GM04504 (cell line): ENCODE data around the gene PTPN3.

Experiments
- DNase-seq: peaks from one replicate; pipeline ENCODE4 v3.0.0-alpha.2; 2012; ENCODE audit warnings: low read depth

The PTPN3 gene

DNA sequence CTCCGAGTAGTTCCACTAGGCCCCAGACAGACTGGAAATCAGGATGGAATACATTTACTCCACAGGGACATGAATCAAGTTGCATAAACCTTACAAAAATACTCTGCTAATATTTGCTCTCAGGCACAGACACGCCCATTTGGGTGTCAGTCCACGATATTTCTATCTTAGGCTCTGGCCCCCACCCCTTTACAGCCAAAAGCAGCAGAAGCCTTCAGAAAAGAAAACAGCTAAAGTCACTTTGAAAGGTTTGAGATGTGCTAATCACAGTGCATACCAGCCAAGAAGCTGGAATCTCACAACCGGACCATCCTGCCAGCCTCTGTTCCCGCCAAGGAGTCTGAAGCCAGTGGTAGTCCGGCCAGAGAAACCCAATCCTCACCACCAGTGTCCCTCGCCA is 22.6 kb downstream of the PTPN3 start:
- DNase-seq = no peak

DNA sequence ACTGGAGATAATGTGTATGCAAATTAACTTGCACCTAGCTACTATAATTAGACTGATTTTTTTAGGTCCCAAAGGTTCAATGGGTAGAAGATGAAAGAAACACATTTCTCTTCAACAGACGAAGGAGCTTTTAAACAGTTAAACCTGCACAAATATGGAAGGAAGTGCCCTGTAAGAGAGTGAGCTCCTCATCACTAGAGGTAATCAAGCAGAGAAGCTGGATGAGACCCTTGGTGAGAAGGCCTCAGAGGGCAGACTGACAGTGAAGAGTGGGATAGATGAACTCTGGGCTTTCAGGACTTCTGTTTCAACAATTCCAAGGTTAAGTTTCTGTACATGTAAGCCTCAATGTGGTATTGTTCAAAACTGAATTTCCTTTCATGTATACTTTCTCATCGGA is 23.2 kb downstream of the PTPN3 start:
- DNase-seq = no peak

DNA sequence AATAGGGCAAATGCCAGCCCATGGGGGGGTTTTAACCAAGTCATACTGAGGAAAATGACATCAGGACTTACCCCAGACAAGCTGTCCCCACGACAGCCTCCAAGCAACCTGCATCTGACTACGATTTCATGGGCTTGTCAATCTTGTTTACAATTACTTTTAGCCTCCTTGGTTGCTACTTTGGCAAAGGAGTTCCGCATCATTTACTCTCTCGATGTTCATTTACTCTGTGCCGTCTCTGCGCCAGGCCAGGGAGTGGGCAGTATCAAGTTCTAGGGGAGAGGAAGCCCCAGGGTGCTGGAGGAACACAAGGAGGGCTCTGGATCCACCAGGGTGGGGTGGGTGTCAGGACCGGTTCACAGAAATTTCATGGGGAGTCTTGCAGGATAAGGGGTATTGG is 23.9 kb downstream of the PTPN3 start:
- DNase-seq = no peak

DNA sequence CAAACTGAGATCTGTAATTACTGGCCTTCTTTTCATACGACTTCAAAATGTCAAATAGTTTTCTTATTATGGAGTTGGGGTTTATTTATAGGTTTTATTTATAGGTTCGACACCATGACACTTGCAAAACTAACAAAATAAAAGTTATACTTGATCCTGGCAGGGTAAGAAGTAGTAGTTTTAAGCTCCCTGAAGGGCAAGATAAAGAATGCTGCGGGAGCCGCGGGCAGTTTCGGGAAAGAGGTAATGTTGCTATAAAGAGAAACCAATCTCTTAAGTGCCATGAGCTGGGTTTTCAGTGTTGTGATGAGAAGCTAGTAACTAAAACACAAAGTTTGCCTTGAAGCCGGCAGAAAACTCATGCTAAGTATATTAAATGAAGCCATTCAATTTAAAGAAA is 24.8 kb downstream of the PTPN3 start:
- DNase-seq = no peak

DNA sequence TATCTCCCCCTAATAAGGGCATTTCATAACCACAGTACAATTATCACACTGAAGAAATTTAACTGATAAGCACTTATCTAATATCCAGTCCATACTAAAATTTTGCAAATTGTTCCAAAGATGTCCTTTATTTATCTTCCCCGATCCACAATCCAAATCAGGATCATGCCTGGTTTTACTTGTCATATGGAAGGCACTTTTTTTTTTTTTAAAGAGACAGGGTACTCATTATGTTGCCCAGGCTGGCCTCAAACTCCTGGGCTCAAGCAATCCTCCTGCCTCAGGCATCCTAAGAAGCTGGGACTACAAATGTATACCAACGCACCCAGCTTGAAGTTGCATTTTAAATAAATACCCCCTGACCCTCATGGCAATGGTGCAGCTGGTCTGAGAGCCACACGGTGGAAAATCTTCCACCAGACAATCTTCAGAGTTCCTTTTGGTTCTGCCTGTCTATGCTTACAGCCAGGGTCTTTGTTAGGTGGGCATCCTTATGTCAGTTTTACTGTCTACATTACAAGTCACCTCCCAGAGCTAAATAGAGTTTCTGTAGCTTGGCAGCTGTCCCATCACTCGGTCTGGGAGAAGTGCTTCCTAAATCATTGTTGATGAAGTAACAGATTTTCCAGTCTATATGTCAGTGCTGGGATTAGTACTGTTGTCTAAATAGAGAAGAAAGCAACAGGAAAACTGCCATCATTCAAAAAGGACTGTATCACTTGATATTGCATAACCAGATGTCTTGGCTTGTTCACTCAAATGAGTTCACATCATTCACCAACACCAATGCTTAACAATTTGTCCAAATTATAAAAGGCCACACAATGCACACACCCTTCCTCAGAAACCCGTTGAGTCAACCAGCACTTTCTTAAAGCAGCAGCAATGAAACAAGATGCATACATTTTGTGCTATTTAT is 26.4 kb downstream of the PTPN3 start:
- no peak for DNase-seq

DNA sequence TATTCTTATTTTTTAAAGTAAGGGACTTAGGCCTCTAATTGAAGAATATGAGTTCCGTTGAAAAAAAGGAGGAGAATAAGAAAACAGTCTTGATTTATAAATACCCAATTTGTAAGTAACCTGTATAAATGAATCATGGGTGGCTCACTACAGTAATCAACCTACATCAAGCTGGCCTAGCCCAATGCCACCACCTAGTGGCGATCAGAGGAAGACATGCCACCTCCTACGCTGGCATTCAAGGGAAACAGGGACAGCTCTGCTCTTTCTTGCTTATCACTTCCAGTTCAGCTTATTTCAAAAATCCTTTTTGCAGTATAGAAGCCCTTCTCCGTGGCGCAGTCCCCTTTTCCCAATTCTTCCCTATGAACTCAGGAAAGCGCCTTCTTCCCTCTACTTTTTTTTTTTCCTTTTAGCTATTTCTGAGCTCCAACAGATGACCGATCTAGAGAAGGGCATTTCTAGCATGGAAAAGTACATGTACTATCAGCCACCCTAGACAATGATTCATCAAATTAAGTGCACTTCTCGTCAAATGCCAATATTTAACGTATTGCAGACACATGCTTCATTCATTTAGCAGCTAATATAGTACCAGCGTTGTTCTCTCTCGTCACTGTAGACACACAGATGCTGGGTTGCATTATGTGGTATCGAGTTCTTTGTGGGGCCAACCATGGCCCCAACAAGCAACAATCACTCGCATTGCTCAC is 28.3 kb downstream of the PTPN3 start:
- DNase-seq = peak; percentile 24

DNA sequence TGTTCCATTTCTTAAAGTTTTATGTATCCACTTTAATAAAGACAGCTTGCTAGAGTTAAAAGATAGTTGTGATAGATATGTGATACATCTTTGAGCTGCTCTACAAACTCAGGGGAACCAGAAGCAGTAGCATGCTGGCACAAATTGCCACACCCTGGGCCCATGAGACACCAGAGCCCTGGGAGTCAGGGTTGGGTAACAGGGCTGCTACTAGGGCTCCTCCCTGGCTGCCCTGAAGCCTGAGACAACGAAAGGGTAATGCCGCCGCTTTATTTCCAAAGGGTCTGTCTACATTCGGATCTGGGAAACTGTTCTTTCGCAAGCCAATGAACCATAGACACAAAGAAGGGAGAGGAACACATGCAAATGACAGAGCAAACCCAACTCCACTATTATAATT is 29.2 kb downstream of the PTPN3 start:
- no peak for DNase-seq

DNA sequence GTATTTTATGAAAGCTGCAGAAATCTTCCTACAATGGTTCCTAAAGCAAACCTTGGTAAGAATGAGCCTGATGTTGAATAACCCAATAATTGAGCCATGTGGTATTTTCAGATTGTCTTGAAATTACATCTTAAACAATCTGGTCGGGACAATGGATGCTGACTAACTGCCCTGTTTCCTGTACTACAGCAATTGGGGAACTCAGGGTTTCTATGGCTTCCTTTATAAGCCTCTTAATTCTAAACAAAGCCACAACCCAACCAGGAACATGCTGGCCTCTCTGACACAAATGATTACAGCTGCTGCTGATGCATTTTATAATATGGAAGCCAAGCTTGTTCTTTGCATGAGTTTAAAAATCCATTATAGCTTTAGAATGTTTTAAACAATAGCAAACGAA is 30.2 kb downstream of the PTPN3 start:
- no peak for DNase-seq

DNA sequence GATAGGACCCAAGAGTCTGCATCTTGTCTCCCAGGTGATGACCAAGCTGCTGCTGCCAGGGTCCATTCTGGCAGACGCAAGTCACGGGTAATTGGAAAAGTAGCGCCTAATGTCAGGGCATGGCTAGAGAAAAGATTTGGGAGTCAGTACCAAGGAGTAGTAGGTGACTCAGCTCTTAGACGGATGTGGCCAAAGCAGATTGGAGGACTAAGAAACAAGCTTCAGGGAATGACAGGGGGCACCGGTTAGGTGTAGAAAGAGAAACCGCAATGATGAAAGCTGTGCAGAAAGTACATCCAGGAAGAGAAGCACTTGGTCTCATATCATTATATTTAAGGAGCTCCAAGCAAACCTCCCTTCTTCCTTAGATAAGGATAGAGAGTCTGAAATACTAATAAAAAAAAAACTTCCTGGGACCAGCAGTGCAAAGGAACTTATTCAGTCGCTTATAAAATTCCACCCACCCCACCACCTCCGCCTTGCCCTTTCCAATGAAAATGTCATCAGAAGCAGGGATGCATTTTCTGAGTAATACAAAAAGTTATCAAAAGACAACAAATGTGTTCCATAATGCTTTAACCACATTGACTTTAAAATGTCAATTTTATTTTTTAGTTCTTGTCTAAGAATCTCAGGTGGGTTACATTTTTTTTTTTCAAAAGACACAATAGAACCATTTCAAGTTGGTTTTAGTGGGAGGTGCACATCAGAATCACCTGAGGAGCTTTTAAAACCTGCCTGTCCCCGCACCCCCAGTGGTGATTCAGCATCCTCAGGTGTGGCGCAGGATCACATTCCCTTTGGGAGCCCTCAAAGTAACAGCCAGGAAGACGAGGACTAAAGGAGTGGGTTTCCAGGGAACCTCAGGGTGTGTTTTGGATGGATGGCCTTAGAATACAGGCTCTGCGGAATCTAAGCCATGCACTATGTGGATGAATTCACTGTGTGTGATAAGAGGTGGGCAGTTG is 31.2 kb downstream of the PTPN3 start:
- DNase-seq = no peak

DNA sequence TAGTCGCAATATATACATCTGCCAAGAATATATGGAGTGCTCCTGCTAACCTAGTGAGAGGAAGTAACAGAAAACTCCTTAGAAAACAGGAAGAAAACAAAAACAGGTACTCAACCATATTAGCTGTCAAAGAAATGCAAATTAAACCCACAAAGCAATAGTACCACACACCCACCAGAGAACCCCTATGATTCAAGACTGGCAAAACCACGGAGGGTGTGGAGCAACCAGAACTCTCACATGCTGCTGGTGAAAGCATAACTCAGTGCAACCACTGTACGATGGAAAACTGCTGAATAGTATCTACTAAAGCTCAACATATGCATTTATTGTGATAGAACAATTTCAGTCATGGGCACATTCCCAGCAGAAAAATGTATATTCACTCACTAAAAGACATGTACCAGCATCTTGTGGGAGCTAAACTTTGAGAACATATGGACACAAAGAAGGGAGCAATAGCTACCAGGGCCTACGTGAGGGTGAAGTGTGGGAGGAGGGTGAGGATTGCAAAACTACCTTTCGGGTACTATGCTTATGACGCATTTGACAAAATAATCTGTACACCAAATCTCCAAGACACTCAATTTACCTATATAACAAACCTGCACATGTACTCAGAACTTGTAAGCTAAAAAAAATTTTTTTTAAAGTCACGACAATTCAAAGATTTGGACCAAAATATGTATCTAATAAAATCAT is 34.0 kb downstream of the PTPN3 start:
- DNase-seq = no peak

DNA sequence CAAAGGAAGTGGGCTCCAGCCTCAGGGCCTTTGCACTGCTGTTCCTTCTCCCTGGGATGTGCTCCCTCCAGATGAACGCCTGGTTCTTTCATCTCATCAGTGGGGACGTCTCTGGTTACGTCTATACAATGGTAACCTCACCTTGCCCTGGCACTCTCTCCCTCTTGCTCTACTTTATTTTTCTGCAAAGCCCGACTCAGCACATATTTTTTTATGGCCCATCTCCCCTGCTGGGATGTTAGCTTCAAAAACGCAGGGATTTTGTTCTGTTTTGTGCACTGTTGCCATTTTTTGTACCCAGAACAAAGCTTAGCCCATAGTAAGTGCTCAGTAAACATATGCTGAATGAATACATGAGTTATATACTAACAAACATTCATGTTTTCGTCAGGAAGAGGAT is 37.5 kb downstream of the PTPN3 start:
- no peak for DNase-seq

DNA sequence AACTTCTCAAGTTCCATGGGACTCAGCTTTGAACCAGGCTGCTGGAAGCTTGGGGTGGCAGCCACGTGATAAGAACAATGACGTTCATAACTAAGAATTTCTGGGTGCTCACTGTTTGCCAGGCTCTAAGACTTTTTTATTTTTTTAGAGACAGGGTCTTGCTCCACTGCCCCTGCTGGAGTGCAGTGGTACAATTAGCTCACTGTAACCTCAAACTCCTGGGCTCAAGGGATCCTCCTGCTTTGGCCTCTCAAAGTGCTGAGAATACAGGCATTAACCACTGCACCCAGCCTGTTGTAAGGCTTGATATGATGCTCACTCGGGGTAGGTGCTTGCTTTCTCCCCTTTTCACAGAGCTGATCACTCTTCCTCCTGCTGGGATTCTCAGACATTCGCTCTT is 38.7 kb downstream of the PTPN3 start:
- no peak for DNase-seq

DNA sequence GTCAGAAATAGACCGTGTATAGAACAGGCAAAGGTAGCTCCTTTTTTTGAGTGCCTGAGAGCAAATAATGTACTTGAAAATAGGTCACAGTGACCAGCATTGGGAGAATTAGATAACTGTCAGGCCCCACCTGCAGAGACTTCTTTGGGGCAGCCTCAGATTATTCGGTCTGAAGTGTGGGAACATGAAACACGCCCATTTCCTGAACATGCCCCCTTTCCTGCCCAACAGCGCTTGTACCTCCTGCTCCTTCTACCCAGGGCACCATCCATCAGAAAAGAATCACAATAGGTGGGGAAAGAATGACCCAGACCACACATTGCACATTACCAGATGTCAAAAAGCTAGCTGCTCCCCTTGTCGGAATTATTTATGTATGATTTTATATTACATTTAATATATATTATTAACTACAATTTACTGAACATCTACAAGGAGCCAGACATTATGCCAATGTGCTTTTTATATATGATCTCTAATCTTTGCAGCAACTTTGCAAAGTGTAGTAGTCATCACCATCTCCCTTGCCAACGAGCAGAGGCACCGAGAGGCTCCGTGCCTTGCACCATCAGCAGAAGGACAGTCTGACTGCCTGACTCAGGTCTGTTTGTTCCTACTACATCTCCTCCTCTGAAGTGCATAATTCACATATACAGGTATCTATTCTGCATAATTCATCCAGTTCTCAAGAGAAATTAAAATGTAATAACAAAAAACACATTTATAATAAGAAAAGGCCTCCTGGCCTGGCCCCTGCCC is 39.5 kb downstream of the PTPN3 start:
- DNase-seq = no peak

DNA sequence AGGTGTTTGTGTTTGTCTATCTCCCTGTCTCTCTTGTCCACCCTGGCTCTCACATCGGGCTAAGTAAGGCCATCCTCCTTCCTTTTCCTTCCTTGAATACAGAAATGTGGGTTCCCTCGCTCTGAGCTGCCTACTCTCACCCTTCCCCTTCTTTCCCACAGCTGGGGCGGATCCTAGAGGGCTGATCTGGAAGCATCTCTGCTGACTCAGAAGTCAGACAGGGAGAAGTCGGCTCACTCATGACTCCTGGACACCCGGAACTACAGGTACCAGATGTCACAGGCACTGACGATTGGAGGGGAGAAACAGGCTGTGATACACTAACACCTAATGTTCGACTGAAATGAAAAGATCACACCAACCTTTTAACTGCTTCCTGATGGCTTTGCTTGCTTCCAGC is 41.3 kb downstream of the PTPN3 start:
- no peak for DNase-seq

DNA sequence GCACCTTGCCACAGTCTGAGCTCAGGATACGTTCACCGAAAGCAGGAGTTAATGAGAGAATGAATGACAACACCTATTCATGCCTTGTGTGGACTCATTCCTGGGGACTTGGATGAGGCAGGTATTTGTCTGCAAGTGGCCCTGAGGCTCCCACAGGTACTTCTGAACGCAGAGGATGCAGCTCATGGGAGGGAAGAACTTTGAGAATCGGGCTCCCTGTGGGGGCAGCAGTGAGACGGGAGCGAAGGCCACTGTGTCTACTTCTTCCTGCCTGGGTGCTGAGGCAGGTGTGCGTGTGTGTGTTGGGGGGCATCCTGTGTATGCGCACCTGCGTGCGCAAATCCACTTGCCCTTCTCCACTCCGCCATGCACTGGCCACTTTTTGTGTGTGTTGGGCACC is 42.2 kb downstream of the PTPN3 start:
- no peak for DNase-seq

DNA sequence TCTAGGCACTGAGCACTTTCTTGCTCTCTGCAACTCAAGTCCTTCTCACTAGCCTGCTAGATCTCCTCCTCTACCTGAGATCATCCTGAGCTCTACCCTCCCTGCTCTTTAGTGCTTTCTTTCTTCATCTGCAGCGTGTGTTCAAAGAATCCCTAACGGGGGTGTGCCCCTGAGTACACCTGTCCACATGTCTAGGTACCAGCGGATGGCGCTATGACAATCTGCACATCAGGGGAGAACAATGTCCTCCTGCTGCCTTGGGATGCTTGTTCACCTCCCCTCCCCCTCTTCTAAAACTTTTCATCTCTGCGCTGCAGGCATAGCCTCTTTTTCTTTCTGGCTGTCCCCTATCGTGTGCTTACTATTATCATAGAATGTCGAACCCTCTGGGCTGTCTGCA is 42.7 kb downstream of the PTPN3 start:
- no peak for DNase-seq

DNA sequence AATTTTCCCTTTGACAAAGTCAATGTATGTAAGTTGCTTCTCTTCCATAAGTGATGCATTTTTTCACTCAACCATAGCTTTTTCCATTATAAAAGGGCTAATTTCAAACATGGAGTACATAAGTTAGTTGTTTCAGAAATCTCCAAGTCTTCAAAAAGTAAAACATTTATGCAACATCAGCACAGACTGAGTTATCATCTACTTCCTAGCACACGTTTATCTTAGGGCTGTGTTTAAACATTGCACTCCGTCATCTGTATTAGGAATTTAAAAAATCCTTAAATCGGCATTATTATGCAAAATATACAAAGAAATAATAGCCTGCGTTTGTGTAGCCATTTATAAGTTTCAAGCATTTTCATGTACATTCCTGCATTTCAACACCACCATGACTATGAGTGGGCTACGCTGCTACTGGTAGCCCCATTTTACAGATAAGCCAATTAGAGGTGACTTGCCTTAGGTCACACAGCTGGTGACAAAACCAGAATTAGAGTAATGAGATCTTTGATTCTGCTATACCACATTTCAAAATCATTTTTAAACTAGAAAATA is 43.4 kb downstream of the PTPN3 start:
- DNase-seq = no peak

DNA sequence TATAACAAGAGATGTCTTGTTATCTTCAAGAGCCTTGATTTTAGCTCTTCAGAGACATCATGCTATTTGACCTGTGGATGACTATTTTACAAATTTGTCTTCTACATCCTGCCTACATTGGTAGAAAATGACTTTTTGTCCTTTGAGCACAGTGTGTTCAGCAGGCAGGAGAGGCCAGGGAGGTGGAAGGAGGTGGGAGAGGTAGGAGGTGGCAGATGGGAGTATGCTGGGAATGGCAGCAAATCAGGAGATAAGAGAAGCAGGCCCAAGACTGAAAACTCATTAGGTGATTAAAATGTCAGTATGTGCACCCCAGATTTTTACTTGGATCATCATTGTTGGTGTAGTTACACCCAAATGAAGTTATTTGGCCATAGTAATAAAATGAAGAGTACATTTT is 44.1 kb downstream of the PTPN3 start:
- no peak for DNase-seq

DNA sequence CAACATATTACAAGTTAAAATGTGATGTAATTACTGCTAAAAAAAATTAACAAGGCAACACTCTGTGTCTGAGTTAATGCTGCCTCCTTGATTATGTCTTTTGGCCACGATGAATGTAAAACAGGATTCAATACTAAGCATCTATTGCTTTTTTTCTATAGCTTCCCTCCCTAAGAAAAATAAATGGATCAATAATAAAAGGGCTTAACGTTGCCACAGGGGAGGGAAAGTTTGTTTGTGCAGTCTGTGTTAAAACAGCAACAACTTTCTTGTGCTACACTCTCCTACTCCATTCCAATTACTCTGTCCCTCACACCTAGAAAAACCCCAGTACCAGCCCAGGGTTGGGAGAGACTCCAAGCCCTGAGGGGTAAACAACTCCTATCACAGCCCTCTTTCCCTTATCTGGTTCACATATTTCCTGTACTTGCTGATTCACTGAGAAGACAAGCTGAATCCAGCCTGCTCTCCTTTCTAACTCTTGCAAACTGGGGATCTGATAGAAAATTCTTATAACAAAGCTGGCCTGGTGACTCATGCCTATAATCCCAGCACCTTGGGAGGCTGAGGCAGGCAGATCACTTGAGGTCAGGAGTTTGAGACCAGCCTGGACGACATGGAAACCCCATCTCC is 44.8 kb downstream of the PTPN3 start:
- DNase-seq = no peak

DNA sequence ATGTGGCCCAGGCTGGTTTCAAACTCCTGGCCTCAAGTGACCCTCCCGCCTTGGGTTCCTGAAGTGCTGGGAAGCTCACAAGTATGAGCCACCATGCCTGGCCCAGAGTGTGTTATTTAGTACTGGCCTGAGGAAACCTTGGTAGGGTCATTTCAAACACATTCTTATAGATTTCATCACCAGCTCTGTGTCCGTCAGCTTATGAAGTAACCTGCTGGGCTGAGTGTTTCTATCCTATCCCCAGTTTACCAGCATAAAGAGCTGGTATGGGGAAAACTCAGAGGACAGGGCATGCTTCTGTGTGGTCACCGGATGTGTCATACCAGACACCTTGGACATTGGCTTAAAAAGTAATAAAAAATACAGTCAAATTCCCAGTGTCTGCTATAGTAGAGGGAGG is 45.3 kb downstream of the PTPN3 start:
- no peak for DNase-seq
